Thyroid gland (tissue), 4 donors: Measurements from ENCODE around the gene TBXAS1.

Source experiments
- CTCF ChIP-seq, 6 experiments: fragments of 200-600 bp in 3 of 6; fragments of 450-650 bp in 3 of 6; sonication (generic) in 3 of 6; IDR thresholded peaks; one replicate each; pipeline ENCODE4 v1.5.1; 2016 to 2019; ENCODE audit warnings: antibody characterized with exemption in 6 of 6, mild to moderate bottlenecking in 2 of 6, inconsistent platforms in 1 of 6, moderate library complexity in 1 of 6
- POLR2A ChIP-seq, 2 donors: fragments of 450-650 bp; IDR thresholded peaks; one replicate each; pipeline ENCODE4 v1.6.1; 2017; ENCODE audit warnings: antibody characterized with exemption in 2 of 2, mild to moderate bottlenecking in 2 of 2, moderate library complexity in 1 of 2

- TF ChIP-seq CTCF (IDR thresholded peaks at IDR 0.05) (no peak), POLR2A (IDR thresholded peaks at IDR 0.05) (no peak)
These were observed 206.5 kb downstream of the TBXAS1 start for GRCh38 chr7:140035400-140036223.
